ENCODE measurements around the gene USP11.

Gene USP11

GRCh38 chrX:47224896-47225290, 7.9 kb upstream of the USP11 start:
- DNase-seq (ENCODE audit: extremely low spot score) = no peak
- POLR2A ChIA-PET = interaction anchor here (1.3 kb wide), 1 partner anchor 13 kb away, joined by 3 read pairs; no protein-coding TSS in a partner anchor
- CTCF ChIA-PET = no interaction called here
- TF ChIP-seq BHLHE40 (IDR thresholded peaks at IDR 0.05; ENCODE audit: borderline replicate concordance) = no peak
- TF ChIP-seq L3MBTL2 (conservative IDR thresholded peaks at IDR 0.05) = no peak
- no peak for TF ChIP-seq NFRKB (IDR thresholded peaks at IDR 0.05)
- TF ChIP-seq FOXA1 (IDR thresholded peaks at IDR 0.05) = no peak
- no peak for TF ChIP-seq TARDBP (IDR thresholded peaks at IDR 0.05)
- no peak for TF ChIP-seq PKNOX1 (IDR thresholded peaks at IDR 0.05)
- TF ChIP-seq HDGF (IDR thresholded peaks at IDR 0.05; ENCODE audit: borderline replicate concordance) = no peak
- no peak for TF ChIP-seq FOXM1 (IDR thresholded peaks at IDR 0.05; ENCODE audit: borderline replicate concordance)
- TF ChIP-seq CTBP1 (IDR thresholded peaks at IDR 0.05; ENCODE audit: borderline replicate concordance) = no peak
- no peak for TF ChIP-seq LEF1 (IDR thresholded peaks at IDR 0.05; ENCODE audit: borderline replicate concordance)
- no peak for TF ChIP-seq SUZ12 (IDR thresholded peaks at IDR 0.05)

DNA sequence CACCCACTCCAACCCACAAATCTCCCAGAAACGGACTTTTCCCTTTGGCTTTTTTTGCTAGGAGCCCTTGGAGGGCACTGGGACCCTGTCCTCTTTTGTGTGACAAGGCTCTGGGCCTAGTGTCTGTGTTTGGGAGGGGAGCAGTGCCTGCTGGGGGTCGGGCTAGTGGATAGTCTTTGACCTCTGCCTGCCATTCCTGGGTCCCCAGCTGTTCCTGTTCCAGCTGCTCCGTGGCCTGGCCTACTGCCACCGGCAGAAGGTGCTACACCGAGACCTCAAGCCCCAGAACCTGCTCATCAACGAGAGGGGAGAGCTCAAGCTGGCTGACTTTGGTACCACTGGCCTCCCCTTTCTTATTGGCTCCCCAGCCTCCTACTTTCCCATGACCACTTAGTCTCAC, 6.7 kb upstream of the USP11 start:
- no peak for DNase-seq (ENCODE audit: extremely low spot score)
- ChIA-PET POLR2A (no interaction called here), CTCF (no interaction called here)
- TF ChIP-seq SP1 (IDR thresholded peaks at IDR 0.05) = no peak
- no peak for TF ChIP-seq FOXA1 (IDR thresholded peaks at IDR 0.05)
- no peak for TF ChIP-seq SUZ12 (IDR thresholded peaks at IDR 0.05)
- TF ChIP-seq ARNT (IDR thresholded peaks at IDR 0.05) = no peak
- TF ChIP-seq ZNF384 (IDR thresholded peaks at IDR 0.05) = no peak
- no peak for TF ChIP-seq CTBP1 (IDR thresholded peaks at IDR 0.05; ENCODE audit: borderline replicate concordance)
- no peak for TF ChIP-seq L3MBTL2 (conservative IDR thresholded peaks at IDR 0.05)
- TF ChIP-seq LEF1 (IDR thresholded peaks at IDR 0.05; ENCODE audit: borderline replicate concordance) = no peak
- no peak for TF ChIP-seq NFRKB (IDR thresholded peaks at IDR 0.05)

GRCh38 chrX:47226531-47227333, 6.1 kb upstream of the USP11 start:
- no peak for DNase-seq (ENCODE audit: extremely low spot score)
- ChIA-PET POLR2A (no interaction called here), CTCF (no interaction called here)
- no peak for TF ChIP-seq LEF1 (IDR thresholded peaks at IDR 0.05; ENCODE audit: borderline replicate concordance)
- no peak for TF ChIP-seq HDGF (IDR thresholded peaks at IDR 0.05; ENCODE audit: borderline replicate concordance)
- TF ChIP-seq FOXA1 (IDR thresholded peaks at IDR 0.05) = no peak
- no peak for TF ChIP-seq BHLHE40 (IDR thresholded peaks at IDR 0.05; ENCODE audit: borderline replicate concordance)
- TF ChIP-seq FOXM1 (IDR thresholded peaks at IDR 0.05; ENCODE audit: borderline replicate concordance) = no peak
- TF ChIP-seq ZNF384 (IDR thresholded peaks at IDR 0.05) = no peak
- no peak for TF ChIP-seq SP1 (IDR thresholded peaks at IDR 0.05)
- no peak for TF ChIP-seq ARNT (IDR thresholded peaks at IDR 0.05)

- no peak for DNase-seq (ENCODE audit: extremely low spot score)
- TF ChIP-seq FOXA1 (IDR thresholded peaks at IDR 0.05) (no peak), PKNOX1 (IDR thresholded peaks at IDR 0.05) (no peak), L3MBTL2 (conservative IDR thresholded peaks at IDR 0.05) (no peak), ARNT (IDR thresholded peaks at IDR 0.05) (no peak), FOXK2 (IDR thresholded peaks at IDR 0.05) (no peak), TARDBP (IDR thresholded peaks at IDR 0.05) (no peak), HDGF (IDR thresholded peaks at IDR 0.05; ENCODE audit: borderline replicate concordance) (no peak), ELF4 (IDR thresholded peaks at IDR 0.05) (no peak), SUZ12 (IDR thresholded peaks at IDR 0.05) (no peak), FOXM1 (IDR thresholded peaks at IDR 0.05; ENCODE audit: borderline replicate concordance) (no peak), CTBP1 (IDR thresholded peaks at IDR 0.05; ENCODE audit: borderline replicate concordance) (no peak), NFRKB (IDR thresholded peaks at IDR 0.05) (no peak), SP1 (IDR thresholded peaks at IDR 0.05) (no peak), BHLHE40 (IDR thresholded peaks at IDR 0.05; ENCODE audit: borderline replicate concordance) (no peak), ZNF384 (IDR thresholded peaks at IDR 0.05) (no peak), LEF1 (IDR thresholded peaks at IDR 0.05; ENCODE audit: borderline replicate concordance) (no peak)
- ChIA-PET CTCF (no interaction called here), POLR2A (interaction anchor here (0.6 kb wide), 1 partner anchor 158 kb away, joined by 3 read pairs; no protein-coding TSS in a partner anchor)
Measured at GRCh38 chrX:47227334-47227583, 5.5 kb upstream of the USP11 start.

DNA sequence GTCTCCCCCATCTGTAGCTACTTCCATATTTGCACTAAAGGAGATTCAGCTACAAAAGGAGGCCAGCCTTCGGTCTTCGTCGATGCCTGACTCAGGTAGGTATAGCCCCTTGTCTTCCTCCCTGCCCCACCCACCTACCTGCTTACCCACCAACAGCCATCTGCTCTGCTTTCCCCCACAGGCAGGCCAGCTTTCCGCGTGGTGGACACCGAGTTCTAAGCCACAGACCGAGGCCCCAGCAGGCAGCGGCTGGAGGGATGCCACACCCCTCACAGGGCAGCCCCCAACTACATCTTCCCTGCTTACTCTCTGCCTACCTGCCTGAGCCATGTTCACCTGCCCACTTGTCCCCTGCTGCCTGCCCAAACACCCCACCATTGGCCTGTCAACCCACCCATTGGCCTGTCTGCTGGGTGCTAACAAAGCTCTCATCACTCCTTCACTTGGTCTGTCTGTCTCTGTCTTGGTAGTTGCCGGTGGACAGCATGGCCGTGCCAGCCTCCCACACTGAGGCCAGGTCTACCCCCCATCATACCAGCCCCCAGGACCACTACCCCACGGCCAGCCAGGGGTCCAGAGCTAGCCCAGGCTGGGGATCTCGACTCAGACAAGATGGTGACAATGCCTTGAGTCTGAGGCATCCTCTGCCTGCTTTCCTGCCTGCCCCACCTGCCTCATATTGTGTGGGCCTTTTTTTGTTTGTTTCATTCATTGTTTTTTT, 4.1 kb upstream of the USP11 start:
- no peak for DNase-seq (ENCODE audit: extremely low spot score)
- ChIA-PET POLR2A (interaction anchor here (0.7 to 1.3 kb wide), 3 partner anchors 9 to 11 kb away, joined by 3 to 5 read pairs (median 3); partner anchors contain the start of gene CDK16), CTCF (no interaction called here)
- TF ChIP-seq FOXA1 (IDR thresholded peaks at IDR 0.05) = no peak
- TF ChIP-seq ARNT (IDR thresholded peaks at IDR 0.05) = no peak
- TF ChIP-seq FOXM1 (IDR thresholded peaks at IDR 0.05; ENCODE audit: borderline replicate concordance) = no peak
- TF ChIP-seq CTBP1 (IDR thresholded peaks at IDR 0.05; ENCODE audit: borderline replicate concordance) = no peak
- no peak for TF ChIP-seq NFRKB (IDR thresholded peaks at IDR 0.05)
- TF ChIP-seq ELF4 (IDR thresholded peaks at IDR 0.05) = no peak

DNA sequence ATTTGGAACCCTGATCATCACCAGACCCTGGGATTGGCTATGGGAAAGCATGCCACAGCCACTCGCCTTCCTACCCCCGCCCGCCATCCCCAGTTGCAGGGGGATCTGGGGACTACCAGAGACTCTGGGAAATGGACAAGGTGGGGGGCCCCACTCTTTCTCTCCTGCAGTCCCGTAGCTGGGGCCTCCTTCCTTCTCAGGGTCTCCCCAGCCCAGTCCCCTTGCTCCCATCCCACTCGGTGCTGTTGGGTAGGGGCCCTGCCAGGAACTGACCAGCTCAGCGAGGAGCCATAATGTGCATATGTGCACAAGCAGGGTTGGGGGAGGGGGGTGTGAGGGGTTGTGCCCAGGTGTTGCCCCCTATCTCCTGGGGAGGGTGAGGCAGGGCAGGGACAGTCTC, 3.4 kb upstream of the USP11 start:
- TF ChIP-seq HDGF (IDR thresholded peaks at IDR 0.05; ENCODE audit: borderline replicate concordance) = no peak
- TF ChIP-seq BHLHE40 (IDR thresholded peaks at IDR 0.05; ENCODE audit: borderline replicate concordance) = no peak
- TF ChIP-seq TARDBP (IDR thresholded peaks at IDR 0.05) = no peak
- no peak for TF ChIP-seq PKNOX1 (IDR thresholded peaks at IDR 0.05)
- no peak for TF ChIP-seq NFRKB (IDR thresholded peaks at IDR 0.05)
- no peak for TF ChIP-seq FOXM1 (IDR thresholded peaks at IDR 0.05; ENCODE audit: borderline replicate concordance)
- no peak for TF ChIP-seq FOXA1 (IDR thresholded peaks at IDR 0.05)
- TF ChIP-seq ARNT (IDR thresholded peaks at IDR 0.05) = no peak
- no peak for TF ChIP-seq L3MBTL2 (conservative IDR thresholded peaks at IDR 0.05)
- no peak for TF ChIP-seq SUZ12 (IDR thresholded peaks at IDR 0.05)
- no peak for TF ChIP-seq ZNF384 (IDR thresholded peaks at IDR 0.05)
- no peak for TF ChIP-seq FOXK2 (IDR thresholded peaks at IDR 0.05)
- no peak for TF ChIP-seq LEF1 (IDR thresholded peaks at IDR 0.05; ENCODE audit: borderline replicate concordance)
- no peak for TF ChIP-seq ELF4 (IDR thresholded peaks at IDR 0.05)
- no peak for TF ChIP-seq CTBP1 (IDR thresholded peaks at IDR 0.05; ENCODE audit: borderline replicate concordance)
- TF ChIP-seq SP1 (IDR thresholded peaks at IDR 0.05) = no peak
- ChIA-PET CTCF (no interaction called here), POLR2A (interaction anchor here (0.9 kb wide), 1 partner anchor 11 kb away, joined by 3 read pairs; the partner anchor contains the start of gene CDK16)
- DNase-seq (ENCODE audit: extremely low spot score) = no peak
